HG03039 (cell line): ENCODE data around the gene PRR23C.

Source experiments
- ATAC-seq: cut with Tn5 transposase; IDR thresholded peaks from one replicate; pipeline ENCODE4 v1.9.1; 2021; ENCODE audit warnings: mild to moderate bottlenecking, moderate library complexity; ENCODE audit not compliant: unreplicated experiment

The PRR23C gene

GRCh38 chr3:139005356-139005993 lies 39.2 kb downstream of the PRR23C start:
- ATAC-seq: no peak

GRCh38 chr3:138995706-138996105 lies 49.0 kb downstream of the PRR23C start:
- no peak for ATAC-seq
